Measurements from ENCODE around the gene WDFY1.

DNA sequence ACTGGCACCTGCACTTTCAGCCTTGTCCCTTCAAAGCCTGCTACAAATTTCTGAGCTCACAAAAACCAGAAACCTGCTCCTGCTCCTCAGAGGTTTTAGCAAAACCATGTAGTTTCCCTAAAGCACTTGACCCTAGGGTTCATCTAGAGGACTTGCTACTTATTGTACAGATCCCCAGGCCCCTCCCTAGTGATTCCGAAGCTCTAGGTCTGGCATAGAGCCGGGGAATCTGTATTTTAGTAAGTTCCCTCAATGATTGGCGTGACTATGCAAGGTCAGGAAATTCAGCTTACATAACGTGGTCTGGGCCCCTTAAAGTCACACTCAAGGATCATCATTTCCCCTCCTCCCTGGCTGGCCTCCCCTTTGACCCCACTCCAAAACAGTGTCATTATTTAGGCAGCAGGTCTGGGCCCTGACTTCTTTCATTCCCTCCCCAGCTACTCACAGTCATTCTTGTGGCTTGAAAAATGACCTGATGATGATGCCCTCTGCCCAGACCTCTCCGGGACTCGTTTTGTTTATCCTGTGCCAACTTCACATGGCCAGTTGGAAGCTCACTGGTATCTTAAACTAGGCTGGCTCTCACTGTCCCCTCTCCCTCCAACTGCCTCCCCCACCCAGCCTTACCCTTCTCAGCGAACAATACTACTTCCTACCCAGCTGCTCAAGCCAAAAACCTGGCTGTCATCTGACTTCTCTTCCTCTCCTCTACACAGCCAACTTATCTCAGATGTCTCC is 36.0 kb downstream of the WDFY1 start:
- TF ChIP-seq, protein P1, sequence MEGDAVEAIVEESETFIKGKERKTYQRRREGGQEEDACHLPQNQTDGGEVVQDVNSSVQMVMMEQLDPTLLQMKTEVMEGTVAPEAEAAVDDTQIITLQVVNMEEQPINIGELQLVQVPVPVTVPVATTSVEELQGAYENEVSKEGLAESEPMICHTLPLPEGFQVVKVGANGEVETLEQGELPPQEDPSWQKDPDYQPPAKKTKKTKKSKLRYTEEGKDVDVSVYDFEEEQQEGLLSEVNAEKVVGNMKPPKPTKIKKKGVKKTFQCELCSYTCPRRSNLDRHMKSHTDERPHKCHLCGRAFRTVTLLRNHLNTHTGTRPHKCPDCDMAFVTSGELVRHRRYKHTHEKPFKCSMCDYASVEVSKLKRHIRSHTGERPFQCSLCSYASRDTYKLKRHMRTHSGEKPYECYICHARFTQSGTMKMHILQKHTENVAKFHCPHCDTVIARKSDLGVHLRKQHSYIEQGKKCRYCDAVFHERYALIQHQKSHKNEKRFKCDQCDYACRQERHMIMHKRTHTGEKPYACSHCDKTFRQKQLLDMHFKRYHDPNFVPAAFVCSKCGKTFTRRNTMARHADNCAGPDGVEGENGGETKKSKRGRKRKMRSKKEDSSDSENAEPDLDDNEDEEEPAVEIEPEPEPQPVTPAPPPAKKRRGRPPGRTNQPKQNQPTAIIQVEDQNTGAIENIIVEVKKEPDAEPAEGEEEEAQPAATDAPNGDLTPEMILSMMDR (IDR thresholded peaks at IDR 0.05) = no peak
- TF ChIP-seq POLR2A (IDR thresholded peaks at IDR 0.05) (no peak), POLR2AphosphoS5 (IDR thresholded peaks at IDR 0.05) (no peak)
